Measurements from ENCODE around the gene TSPYL4. TPM values are rescaled to one million over a fixed set of nuclear protein-coding genes. Genes with fewer than 3 reads are reported as not detected.
A peak's percentile ranks its signal among the peaks of the same experiment; 100 is the strongest.

The TSPYL4 gene
- total RNA-seq = 10 to 100 TPM; 27.1 to 27.2 TPM
- polyA plus RNA-seq (2013, experiment 1 of 2) = 43.8 TPM
- 40.6 TPM for polyA plus RNA-seq (2013, experiment 2 of 2)
- long read RNA-seq, experiment 1, full-length matches to known transcripts = 18 of 19 reads
- long read RNA-seq, experiment 1, partial matches to known transcripts = 0 of 19 reads
- long read RNA-seq, experiment 1, other reads (novel, unspliced or antisense) = 1 of 19 reads
- long read RNA-seq, experiment 2, full-length matches to known transcripts = 37 of 45 reads
- long read RNA-seq, experiment 2, partial matches to known transcripts = 0 of 45 reads
- long read RNA-seq, experiment 2, other reads (novel, unspliced or antisense) = 8 of 45 reads
- long read RNA-seq, experiment 3, full-length matches to known transcripts = 1 of 7 reads
- long read RNA-seq, experiment 3, partial matches to known transcripts = 0 of 7 reads
- long read RNA-seq, experiment 3, other reads (novel, unspliced or antisense) = 6 of 7 reads
- long read RNA-seq, experiment 4, full-length matches to known transcripts = 1 of 4 reads
- long read RNA-seq, experiment 4, partial matches to known transcripts = 0 of 4 reads
- long read RNA-seq, experiment 4, other reads (novel, unspliced or antisense) = 3 of 4 reads

- peaks cover 13% of the 10 kb centered on the region for H3K4me1 ChIP-seq (ENCODE audit: control insufficient read depth, insufficient read depth, low read length)
- H3K36me3 ChIP-seq (ENCODE audit: control insufficient read depth, insufficient read depth, low read length) = peaks cover 9% of the 10 kb centered on the region
- Mint-ChIP-seq H3K9me3 (no peaks in the 10 kb centered on the region), H3K4me3 (no peak within 1 kb of the TSS), H3K36me3 (ENCODE audit: low read depth) (no peaks in the 10 kb centered on the region), H3K27me3 (ENCODE audit: insufficient read depth) (no peaks in the 10 kb centered on the region), H3K4me1 (peaks cover 29% of the 10 kb centered on the region), H3K27ac (no peak within 1 kb of the TSS)
- H3K27me3 ChIP-seq (ENCODE audit: control insufficient read depth, insufficient read depth, low read length, poor library complexity, severe bottlenecking) = no peaks in the 10 kb centered on the region
- TF ChIP-seq, protein P1, sequence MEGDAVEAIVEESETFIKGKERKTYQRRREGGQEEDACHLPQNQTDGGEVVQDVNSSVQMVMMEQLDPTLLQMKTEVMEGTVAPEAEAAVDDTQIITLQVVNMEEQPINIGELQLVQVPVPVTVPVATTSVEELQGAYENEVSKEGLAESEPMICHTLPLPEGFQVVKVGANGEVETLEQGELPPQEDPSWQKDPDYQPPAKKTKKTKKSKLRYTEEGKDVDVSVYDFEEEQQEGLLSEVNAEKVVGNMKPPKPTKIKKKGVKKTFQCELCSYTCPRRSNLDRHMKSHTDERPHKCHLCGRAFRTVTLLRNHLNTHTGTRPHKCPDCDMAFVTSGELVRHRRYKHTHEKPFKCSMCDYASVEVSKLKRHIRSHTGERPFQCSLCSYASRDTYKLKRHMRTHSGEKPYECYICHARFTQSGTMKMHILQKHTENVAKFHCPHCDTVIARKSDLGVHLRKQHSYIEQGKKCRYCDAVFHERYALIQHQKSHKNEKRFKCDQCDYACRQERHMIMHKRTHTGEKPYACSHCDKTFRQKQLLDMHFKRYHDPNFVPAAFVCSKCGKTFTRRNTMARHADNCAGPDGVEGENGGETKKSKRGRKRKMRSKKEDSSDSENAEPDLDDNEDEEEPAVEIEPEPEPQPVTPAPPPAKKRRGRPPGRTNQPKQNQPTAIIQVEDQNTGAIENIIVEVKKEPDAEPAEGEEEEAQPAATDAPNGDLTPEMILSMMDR (conservative IDR thresholded peaks at IDR 0.05) = no peak
- peak within 1 kb of the TSS; percentile 81 for H3K4me3 ChIP-seq (ENCODE audit: low read length)
- WGBS, 2 experiments (ENCODE audit: insufficient coverage in 1 of 2, insufficient read length in 1 of 2) = 1% methylated on average over 25 to 53 of the region's 53 CpGs
- peak; percentile 97 for DNase-seq
- peak within 1 kb of the TSS; percentile 98 for H3K27ac ChIP-seq (ENCODE audit: low read depth, low read length)
- no peaks in the 10 kb centered on the region for H3K9me3 ChIP-seq (ENCODE audit: control insufficient read depth, low read length)
- peak within 1 kb of the TSS; percentile 95 for H3K9ac ChIP-seq (ENCODE audit: extremely low read depth, low read length, poor library complexity, severe bottlenecking)
Measured at GRCh38 chr6:116253505-116254296, at the start of gene TSPYL4. TSS of gene TSPYL4 (minus strand) at chr6:116254075. CDS start at chr6:116254008, 67 bp downstream.

GRCh38 chr6:116301104-116301503 is 47.2 kb upstream of the TSPYL4 start:
- H3K36me3 Mint-ChIP-seq (ENCODE audit: low read depth) = no peaks in the 10 kb centered on the region
- Histone ChIP-seq H3K4me3 (ENCODE audit: low read length) (no peak overlapping the region), H3K9ac (ENCODE audit: extremely low read depth, low read length, poor library complexity, severe bottlenecking) (no peak overlapping the region), H3K36me3 (ENCODE audit: control insufficient read depth, insufficient read depth, low read length) (no peaks in the 10 kb centered on the region), H3K9me3 (ENCODE audit: control insufficient read depth, low read length) (peaks cover 15% of the 10 kb centered on the region), H3K4me1 (ENCODE audit: control insufficient read depth, insufficient read depth, low read length) (no peaks in the 10 kb centered on the region), H3K27me3 (ENCODE audit: control insufficient read depth, insufficient read depth, low read length, poor library complexity, severe bottlenecking) (no peaks in the 10 kb centered on the region), H3K27ac (ENCODE audit: low read depth, low read length) (no peak overlapping the region)
- H3K27ac Mint-ChIP-seq = no peak overlapping the region
- no peak for DNase-seq
- H3K9me3 Mint-ChIP-seq = peaks cover 13% of the 10 kb centered on the region
- TF ChIP-seq, protein P1 (conservative IDR thresholded peaks at IDR 0.05) = no peak
- WGBS, 2 experiments (ENCODE audit: insufficient coverage in 1 of 2, insufficient read length in 1 of 2) = 89 to 92% methylated on average over 2 to 3 of the region's 3 CpGs
- no peak overlapping the region for H3K4me3 Mint-ChIP-seq
- H3K27me3 Mint-ChIP-seq (ENCODE audit: insufficient read depth) = no peaks in the 10 kb centered on the region
- peaks cover 8% of the 10 kb centered on the region for H3K4me1 Mint-ChIP-seq

DNA sequence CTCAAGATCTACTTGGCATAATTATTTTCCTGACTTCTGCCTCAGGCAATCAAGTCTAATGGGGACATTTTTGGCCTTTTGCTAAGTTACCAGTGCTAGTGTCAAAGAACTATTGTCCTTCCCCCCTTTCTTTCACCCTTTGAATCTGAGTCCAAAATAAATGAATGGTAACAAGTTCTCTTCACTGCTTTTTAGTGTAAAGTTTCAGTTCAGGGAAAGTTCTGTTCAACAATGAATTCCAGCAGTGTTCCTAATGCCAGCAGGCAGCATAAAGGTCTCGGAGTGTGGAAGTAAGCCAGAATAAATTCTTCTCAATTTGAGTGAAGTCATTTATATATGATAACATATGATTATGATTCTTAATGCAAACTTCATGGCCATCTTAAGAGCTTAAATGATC is 46.7 kb upstream of the TSPYL4 start:
- peaks cover 15% of the 10 kb centered on the region for H3K9me3 ChIP-seq (ENCODE audit: control insufficient read depth, low read length)
- no peak overlapping the region for H3K9ac ChIP-seq (ENCODE audit: extremely low read depth, low read length, poor library complexity, severe bottlenecking)
- H3K4me1 ChIP-seq (ENCODE audit: control insufficient read depth, insufficient read depth, low read length) = no peaks in the 10 kb centered on the region
- Mint-ChIP-seq H3K27me3 (ENCODE audit: insufficient read depth) (no peaks in the 10 kb centered on the region), H3K4me1 (peaks cover 8% of the 10 kb centered on the region), H3K4me3 (no peak overlapping the region), H3K36me3 (ENCODE audit: low read depth) (no peaks in the 10 kb centered on the region), H3K9me3 (peaks cover 13% of the 10 kb centered on the region), H3K27ac (no peak overlapping the region)
- no peaks in the 10 kb centered on the region for H3K36me3 ChIP-seq (ENCODE audit: control insufficient read depth, insufficient read depth, low read length)
- TF ChIP-seq, protein P1 (conservative IDR thresholded peaks at IDR 0.05) = no peak
- no peak overlapping the region for H3K4me3 ChIP-seq (ENCODE audit: low read length)
- no peak for DNase-seq
- no peaks in the 10 kb centered on the region for H3K27me3 ChIP-seq (ENCODE audit: control insufficient read depth, insufficient read depth, low read length, poor library complexity, severe bottlenecking)
- WGBS, 2 experiments (ENCODE audit: insufficient coverage in 1 of 2, insufficient read length in 1 of 2) = 92% methylated on average over 1 of the region's 1 CpG; no CpG with 5 or more reads in 1 of the 2 experiments
- H3K27ac ChIP-seq (ENCODE audit: low read depth, low read length) = no peak overlapping the region
